Fibroblast of mammary gland (primary cell): ENCODE data around the gene GON4L.
A peak's percentile ranks its signal among the peaks of the same experiment; 100 is the strongest.

Source experiments
- DNase-seq: peaks from one replicate; pipeline ENCODE4 v3.0.0-alpha.2; 2010; ENCODE audit warnings: low read depth
- H3K4me3 ChIP-seq: 2 replicates; pipeline ENCODE4 v1.5.1; 2011; ENCODE audit warnings: low read depth, mild to moderate bottlenecking, low read length, moderate library complexity; ENCODE audit not compliant: control insufficient read depth
- CTCF ChIP-seq: conservative IDR thresholded peaks from 2 replicates; pipeline ENCODE4 v1.5.1; 2011; ENCODE audit warnings: low read depth, low read length, inconsistent platforms; ENCODE audit not compliant: control insufficient read depth, insufficient read depth

Gene GON4L

DNA sequence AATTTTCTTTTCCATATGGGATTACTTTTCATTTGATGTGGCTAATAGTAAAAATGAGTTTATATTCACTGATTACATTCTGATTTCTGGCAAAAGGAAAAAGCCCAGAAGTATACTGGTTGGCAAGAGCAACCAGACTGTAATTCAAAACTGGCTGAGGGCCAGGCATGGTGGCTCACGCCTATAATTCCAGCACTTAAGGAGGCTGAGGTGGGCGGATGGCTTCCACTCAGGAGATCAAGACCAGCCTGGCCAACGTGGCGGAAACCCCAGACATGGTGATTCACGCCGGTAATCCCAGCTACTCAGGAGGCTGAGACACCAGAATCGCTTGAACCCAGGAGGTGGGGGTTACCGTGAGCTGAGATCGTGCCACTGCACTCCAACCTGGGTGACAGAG lies 16.8 kb upstream of the GON4L start:
- DNase-seq: peak; percentile 47
- no peak for TF ChIP-seq CTCF

GRCh38 chr1:155872527-155872926 lies 15.5 kb upstream of the GON4L start:
- H3K4me3 ChIP-seq: no peak overlapping the region
- DNase-seq: no peak
- TF ChIP-seq CTCF: no peak

More for the DNA sequence above, 16.8 kb upstream of the GON4L start:
- H3K4me3 ChIP-seq: no peak overlapping the region

DNA sequence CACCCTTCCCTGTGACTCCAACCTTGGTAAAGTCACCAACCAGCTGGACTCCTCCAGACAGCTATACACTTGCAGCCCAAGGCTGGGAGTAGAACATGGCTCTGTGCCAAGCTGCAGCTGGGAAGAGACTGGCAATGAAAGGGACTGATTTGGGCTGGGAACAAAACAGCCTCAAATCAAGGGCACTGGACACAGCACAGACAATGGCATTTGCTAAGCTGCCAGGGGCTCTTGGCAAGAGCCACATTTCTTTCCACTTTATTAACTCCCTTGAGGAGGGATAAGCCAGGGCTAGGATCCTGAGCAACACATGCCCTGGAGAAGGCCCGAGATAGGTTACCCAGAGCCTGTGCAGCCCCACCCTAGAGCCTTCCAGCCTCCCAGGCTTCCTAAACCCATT lies 14.4 kb upstream of the GON4L start:
- no peak for TF ChIP-seq CTCF
- H3K4me3 ChIP-seq: no peak overlapping the region
- DNase-seq: no peak

DNA sequence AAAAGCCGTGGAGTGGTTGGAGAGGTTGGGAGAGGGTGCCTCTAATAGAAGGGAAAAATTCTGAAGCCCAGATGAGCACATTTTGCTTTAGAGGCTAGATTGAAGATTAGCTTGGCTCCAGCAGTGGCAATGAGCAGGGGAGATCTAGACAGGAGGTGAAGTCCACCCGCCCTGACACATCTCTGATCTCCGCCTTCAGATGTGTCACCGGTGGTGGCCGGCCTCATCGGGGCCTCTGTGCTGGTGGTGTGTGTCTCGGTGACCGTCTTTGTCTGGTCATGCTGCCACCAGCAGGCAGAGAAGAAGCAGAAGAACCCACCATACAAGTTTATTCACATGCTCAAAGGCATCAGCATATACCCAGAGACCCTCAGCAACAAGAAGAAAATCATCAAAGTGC lies 10.8 kb upstream of the GON4L start:
- DNase-seq: no peak
- TF ChIP-seq CTCF: no peak
- no peak overlapping the region for H3K4me3 ChIP-seq

DNA sequence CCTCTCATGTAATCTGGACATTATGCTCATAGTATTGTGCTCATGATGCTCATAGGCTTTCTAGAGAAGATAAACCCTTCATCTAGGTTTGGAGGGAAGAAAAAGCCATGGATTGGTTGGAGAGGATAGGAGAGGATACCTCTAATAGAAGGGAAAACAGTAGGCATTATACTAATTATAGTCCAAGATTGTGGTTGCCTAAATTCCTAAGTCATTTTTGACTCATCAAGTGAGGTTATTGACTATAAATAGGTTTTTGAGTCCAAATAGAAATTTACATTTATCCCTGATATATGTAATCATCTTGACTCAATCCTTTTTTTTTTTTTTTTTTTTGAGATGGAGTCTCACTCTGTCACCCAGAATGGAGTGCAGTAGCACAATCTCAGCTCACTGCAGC lies 7.4 kb upstream of the GON4L start:
- no peak for TF ChIP-seq CTCF
- H3K4me3 ChIP-seq: no peak overlapping the region
- peak; percentile 55 for DNase-seq

- DNase-seq: no peak
- no peak for TF ChIP-seq CTCF
- no peak overlapping the region for H3K4me3 ChIP-seq
These were observed 4.9 kb upstream of the GON4L start for GRCh38 chr1:155861896-155862295.

- DNase-seq: no peak
- peak overlapping the region; percentile 65 for H3K4me3 ChIP-seq
- no peak for TF ChIP-seq CTCF
These were observed 4.0 kb upstream of the GON4L start for GRCh38 chr1:155860970-155861510.
